ENCODE results near the gene GPC1.
A peak's percentile ranks its signal among the peaks of the same experiment; 100 is the strongest.

GPC1 gene

DNA sequence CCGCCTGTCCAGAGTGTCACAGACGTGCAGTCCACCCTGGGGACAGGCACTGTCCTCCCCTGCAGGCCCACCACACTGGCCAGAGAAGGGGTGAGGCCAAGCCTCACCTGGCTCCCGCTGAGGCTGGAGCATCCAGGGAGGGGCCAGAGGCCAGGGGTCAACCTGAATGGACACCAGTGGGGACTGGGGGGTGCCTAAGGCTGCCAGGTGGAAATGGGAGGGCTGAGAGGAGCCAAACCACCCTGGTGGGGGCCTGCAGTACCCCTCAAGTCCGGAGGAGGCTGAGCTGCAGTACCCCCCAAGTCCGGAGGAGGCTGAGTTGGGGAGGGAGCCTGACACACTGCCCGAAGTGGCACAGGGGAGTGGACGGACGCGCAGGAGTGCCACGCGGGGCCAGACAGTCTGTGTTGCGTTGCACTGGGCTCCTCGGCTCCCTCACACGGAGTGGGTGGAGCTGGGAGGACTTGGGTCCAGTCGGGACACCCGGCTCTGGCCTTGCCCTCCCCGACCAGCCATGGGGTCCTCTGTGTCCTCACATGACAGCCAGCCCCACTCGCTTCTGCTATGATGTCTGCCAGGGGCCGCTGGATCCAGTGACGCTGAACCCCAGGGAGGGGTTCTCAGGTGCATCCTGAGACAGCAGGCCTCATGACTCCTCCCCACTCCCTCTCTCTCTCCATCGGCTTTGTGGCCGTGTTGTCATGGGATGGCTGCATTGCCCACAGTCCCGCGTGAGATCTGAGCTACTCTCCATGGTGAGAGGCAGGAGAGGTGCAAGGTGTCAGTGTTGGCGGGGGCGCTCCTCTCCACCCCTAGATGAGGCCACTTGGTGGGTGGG lies 22.3 kb upstream of the GPC1 start:
- peak in 1 of 5 donors; percentile 5 for DNase-seq

DNA sequence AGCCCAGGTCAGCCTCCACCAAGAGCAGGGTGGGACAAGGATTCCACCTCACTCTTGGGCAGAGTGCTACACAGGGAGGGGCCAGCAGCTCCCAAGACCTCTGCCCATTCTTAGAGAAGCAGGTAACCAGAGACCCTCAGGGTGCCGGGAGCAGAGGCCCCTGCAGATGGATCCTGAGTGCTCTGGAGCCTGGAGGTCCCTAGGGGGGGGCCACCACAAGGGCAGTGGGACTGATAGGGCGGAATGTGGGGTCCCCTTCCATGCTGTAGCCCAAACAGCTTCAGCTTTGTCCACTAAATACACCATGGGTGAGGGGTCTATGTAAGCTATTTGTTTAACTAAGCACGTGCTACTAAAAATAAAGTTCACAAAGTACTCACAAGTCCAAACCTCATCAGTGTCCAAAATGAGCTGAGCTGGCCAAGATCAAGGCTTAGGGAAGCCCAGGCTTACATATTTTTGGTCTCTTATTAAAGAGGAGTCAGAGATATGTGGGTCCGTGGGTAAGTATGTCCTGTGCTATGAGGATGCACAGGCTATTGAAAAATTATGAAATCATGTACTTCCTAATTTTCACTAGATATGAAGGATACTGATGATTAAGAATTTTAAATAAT lies 21.5 kb upstream of the GPC1 start:
- no peak for DNase-seq

DNA sequence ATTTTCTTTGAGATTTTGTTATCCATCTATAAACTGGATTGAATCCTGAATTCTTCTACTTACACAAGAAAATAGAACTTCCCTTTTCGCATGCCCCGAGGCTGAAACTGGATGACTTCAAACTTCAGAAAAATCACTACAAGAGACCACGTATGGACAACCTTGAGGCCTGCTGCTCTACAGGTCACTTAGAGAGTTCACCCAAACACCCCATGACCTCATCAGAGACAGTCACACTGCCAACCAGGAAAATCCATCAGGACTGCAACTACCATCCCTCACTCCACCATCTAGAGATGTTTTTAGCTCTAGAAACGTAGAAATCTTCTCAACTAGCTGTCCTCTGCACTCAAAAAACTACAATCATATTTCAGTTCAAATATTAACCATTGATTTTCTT lies 18.6 kb upstream of the GPC1 start:
- no peak for DNase-seq

DNA sequence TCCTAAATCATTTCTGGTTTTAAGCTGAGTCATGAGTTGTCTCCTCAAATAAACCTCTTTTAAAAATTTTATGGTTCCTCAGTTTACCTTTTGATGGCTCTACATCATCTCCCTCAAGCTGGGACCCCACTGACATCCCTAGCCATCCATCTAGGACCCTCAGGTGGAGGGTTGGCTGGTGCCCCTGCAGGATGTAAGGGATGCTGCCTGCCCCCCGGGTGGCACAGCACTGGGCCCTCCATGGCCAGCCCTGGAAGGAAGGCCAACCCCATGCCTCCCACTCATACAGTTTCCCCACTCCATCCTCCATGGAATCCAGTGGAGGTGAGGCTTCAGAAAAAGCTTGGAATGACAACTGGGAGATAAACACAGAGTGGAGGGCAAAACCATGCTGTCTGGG lies 17.2 kb upstream of the GPC1 start:
- no peak for DNase-seq

DNA sequence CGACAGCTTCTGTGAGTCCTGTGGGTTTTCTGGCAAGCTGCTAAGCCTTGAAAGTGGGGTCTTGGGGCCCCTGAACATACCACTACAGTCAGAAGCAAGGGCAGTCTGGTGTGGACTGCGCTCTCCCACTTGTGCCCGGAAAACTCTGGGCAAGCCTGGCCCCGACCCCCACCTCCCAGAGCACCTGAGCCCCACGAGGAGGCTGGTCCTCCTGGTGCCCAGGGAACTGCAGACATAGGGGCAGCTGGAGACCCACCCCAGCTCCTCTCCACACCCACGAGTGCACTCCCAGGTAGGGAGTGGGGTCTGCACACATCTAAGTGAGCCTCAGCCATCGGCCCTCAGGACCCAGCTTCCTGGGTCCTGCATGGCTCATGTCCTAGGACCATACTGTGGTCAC lies 16.2 kb upstream of the GPC1 start:
- DNase-seq, result peak in 1 of 5 donors; percentile 8

DNA sequence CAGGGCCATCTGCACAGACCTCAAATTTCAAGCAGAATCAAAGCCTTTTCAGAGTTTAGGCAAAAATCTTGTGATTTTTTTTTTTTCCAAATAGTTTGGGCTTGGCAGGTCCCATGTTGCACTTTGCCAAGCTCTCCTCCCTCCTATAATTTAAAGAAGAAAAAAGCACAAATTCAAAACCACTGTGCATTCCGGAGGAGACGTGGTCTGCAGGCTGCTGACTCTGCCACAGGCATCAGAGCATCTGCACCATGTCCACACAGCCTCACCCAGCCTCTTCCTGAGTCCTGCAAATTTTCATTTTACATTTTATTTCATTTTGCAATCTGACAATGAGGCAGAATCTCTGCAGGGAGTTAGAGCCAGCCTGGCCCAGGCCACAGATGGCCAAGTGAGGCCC lies 15.7 kb upstream of the GPC1 start:
- DNase-seq, result no peak

DNA sequence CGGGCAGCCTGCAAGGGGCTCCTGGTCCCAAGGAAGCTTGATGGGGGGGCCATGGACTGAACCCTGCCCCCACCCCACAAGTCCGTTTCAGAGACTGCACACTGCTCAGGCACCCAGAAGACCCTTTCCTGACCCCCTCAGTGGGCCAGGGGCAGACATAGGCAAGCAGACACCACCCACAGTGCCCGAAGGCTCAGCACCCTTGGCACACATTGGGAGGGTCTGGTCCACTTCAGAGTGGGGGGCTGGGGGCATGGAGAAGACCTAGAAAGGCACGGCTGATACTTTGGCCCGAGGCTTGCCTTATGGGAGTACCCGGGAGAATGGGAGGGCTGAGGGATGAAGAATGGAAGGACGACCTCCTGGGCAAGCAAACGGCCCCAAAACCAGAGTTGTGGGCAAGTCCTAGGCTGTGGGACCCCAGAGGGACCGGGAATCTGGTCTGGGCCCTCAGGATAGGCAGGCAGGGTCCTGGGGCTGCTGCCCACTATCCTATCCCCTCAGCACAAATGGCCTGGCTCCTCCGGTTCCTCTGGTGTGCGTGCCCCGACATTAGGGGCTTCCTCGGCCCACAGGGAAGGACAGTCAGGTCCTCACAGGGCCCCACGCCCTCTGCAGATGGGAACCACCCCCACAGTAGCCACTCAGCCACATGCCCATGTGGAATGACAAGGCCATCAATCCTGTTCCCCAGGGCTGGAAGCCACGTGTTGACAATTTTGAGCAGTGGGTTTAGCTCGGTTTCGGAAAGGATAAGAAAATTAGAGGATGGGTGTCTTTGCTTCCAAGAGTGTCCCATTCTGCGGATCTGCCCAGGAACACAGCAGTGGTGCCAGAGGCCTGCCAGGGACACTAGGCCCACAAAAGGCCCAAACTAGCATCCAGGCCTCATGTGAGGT lies 15.0 kb upstream of the GPC1 start:
- peak in 1 of 5 donors; percentile 4 for DNase-seq

DNA sequence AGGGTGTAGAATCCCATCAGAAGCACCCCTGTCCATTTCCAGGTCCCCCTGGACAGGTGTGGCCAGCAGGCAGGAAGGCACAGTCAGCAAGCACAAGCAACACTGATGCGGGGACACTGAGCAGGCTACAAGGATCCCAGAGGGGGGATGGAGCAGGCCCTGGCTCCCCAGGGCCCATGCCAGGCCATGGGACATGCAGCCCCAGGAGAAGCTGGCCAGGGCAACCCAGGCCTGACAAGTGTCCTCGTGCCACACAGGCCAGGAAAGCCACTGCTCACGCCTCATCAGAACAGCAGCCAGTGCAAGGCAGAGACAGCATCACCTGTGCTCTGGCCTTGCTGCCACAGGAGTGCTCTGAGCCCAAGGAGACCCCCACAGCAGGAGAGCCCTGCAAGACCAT lies 14.1 kb upstream of the GPC1 start:
- no peak for DNase-seq

DNA sequence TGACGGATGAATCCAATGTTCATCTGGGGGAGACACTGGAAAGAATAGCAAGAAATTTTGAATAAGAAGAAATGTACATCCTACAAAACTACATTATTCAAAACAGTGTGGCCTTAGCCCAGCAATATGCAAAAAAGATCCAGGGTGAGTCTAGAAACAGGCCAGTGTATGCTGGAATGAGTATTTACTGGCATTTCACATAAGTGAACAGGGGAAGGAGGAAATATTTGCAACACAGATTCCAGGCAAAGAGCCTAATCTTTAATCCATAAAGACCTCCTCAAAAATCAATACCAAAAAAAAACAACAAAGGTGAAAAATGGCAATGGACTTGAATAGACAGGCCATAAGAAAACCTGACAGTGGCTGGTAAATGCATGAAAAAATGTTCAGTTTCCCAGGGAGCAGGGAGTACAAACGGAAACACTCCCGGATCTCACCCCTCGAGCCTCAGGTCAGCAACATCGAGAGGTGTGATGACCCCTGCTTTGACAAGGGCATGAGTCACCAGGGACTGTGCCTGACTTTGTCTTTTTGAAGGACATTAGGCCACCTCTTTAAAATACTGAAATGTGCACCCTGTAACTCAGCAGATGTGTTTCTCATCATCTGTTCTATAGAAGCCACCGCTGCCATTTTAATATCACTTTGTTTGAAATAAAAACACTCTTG lies 12.7 kb upstream of the GPC1 start:
- no peak for DNase-seq

DNA sequence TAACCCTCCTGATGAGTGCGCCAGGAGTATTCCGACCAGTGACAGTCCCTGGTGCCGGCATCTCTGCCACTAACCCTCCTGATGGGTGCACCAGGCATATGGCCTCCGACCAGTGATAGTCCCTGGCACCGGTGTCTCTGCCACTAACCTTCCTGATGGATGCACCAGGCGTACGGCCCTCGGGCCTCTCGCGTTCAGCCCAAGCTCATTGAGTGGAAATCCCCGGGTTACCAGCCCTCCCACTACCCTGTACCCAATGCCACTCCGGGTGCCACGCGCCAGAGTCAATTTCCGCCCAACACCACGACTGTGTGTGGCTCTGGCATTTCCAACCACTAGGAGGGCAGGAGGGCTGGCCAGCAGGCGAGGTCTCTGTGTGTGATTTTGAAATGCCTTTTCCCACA lies 11.7 kb upstream of the GPC1 start:
- peak in 2 of 5 donors; percentile 3 to 7 for DNase-seq

DNA sequence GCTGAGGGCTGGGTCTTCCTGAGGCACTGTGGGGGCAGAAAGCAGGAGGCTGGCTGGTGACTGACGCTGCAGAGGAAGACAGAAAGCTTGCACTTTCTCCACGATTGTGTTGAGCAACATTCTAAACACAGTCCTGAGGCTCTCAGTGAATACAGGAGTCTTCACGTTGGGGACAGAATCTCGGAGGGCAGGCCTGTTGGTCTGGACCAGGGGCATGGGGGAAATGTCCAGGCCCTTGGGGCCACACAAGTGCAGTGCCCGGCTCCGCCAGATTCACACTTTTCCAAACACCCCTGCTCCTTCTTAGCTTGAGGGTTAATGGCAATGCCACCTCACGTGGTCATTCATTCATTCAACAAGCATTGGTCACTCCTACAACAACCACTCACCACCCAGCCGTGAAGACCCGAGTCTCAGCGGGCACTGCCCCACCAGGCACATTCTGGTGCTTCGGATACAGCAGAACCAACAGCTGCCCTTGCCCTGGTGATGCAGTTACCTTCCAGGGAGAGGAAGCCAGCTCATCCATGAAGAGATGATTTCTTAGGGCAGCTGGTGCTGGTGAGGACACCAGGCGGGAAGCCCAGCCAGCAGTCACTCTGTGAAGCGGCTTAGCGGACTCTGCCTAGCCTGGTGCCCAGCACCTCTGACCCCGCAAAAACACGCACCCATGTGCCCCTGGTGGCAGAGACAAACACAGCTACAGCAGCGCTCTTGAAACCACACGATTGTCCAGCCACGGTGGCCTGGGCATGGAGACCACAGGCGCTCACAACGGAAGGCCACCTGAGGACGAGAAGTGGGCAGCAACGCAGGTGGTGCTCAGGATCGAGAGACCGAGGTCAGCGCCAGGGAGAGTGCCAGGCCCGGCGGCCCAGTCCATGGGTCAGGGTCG lies 10.9 kb upstream of the GPC1 start:
- DNase-seq, result peak in 2 of 5 donors; percentile 3 to 6

DNA sequence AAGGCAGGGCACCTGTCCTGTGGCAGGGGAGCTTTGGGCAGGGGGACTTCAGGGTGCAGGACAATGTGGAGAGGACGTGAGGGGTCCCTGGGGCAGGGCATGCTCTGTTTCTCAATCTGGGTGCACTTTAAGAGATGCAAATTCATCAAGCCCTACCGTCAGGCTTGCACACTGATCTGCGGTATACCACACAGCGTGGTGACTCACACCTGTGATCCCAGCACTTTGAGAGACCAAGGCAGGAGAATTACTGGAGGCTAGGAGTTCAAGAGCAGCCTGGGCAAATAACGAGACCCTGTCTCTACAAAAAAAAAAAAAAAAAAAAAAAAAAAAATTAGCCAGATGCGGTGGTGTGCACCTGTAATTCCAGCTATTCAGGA lies 10.2 kb upstream of the GPC1 start:
- no peak for DNase-seq

DNA sequence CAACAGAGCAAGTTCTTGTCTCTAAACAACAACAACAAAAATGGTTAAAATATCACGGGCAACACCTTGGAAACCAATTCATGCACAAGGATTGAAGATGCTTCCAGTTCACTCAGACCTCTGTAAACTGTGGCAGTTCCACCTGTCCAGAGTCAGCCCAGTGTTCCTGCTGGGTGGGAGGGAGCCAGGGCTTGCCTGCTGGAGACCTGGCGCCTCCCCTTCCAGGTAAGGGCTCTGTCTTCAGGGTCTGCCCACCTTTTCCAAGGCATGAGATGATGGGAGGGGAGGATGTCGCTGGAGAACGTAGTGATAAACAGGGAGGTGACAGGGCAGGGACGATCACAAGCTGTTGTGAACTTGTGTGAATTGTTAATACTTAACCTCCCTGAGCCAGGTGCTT lies 9.8 kb upstream of the GPC1 start:
- no peak for DNase-seq

DNA sequence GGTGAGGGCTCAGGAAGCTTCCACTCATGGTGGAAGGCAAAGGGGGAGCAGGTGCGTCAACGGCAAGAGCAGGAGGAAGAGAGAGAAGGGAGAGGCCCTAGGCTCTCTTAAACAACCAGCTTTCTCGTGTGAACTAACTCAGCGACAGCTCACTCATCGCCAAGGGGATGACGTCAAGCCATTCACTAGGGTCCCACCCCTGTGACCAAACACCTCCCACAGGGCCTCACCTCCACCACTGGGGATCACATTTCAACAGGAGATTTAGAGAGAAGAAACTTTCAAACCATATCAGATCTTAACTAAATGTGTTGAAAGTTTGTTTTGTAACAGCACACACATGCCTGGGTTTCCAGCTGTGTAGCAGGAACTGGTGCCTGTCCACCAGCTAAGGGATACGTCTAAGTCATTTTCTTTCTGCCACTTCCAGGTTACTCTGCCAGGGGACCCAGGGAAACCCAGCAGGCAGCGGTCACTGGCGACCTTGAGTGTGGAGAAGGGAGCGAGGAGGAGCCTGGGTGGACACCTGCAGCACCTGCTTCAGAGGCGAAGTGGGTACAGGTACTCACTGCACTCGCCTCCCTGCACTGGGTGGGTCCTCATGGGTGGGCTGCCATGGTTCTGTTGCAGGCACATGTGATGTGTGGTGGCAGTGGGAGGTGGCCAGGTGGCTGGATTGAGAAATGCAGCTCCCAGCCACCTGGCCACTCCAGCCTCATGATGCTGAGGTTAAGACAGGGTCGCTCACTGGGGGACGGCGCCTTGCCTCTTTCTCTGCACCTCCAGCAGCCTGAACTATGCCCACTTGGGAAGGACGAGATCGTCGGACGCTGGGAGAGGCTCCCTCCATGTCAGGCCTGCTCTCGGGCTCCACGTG lies 8.4 kb upstream of the GPC1 start:
- peak in 1 of 5 donors; percentile 6 for DNase-seq

DNA sequence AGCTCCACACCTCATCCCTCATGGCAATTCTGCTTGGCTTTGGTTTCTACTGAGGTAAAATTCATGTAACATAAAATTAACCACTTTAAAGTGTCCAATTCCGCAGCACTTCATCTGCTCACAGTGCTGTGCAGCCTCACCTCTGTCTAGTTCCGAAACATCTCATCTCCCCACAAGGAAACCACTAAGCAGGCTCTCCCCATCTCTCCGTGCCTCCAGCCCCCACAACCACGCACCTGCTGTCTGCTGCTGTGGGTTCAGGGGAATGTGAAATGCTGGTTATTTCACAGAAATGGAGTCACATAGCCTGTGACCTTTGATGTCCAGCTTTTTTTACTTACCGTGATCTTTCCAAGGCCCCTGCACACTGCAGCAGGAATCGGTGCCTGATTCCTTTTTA lies 7.7 kb upstream of the GPC1 start:
- no peak for DNase-seq

DNA sequence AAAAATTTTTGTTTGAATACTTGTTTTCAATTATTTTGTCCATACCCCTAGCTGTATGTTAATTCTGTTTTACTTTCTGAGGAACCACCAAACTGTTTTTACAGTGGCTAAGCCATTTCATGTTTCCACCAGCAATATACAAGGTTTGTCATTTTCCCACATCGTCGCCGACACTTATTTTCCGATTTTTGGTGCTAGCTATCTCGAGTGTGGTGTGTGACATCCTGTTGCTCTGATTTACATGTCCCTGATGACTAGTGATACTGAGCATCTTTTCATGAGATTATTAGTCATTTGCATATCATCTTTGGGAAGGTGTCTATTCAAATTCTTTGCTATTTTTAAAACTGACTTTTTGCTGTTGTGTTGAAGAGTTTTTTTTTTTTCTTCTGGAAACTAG lies 7.2 kb upstream of the GPC1 start:
- DNase-seq, result no peak

DNA sequence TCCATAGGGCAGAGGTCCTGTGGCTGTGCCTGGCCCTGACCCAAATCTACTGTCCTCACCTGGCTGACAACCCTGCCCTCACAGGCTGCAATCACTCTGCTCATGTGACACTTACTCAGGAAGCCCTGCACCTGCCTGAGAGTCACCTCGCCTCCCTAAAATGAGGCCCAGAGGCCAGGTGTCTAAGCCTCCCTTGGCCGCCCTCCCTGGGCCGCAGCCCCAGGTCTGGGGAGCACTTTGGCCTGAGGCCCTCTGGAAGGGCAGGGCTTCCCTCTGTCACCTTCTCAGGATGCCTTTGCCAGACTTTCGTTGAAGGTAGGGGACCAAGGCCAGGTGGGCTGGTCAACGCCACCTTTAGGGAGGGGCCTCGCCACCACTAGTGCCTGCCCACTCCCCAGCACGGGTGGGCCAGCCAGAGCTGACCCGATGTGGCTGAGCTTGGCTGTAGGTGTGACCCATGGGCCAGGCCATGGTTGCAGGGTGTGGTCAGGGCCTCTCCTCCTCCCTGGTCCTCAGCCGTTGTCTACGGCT lies 6.1 kb upstream of the GPC1 start:
- DNase-seq, result peak in 1 of 5 donors; percentile 5

DNA sequence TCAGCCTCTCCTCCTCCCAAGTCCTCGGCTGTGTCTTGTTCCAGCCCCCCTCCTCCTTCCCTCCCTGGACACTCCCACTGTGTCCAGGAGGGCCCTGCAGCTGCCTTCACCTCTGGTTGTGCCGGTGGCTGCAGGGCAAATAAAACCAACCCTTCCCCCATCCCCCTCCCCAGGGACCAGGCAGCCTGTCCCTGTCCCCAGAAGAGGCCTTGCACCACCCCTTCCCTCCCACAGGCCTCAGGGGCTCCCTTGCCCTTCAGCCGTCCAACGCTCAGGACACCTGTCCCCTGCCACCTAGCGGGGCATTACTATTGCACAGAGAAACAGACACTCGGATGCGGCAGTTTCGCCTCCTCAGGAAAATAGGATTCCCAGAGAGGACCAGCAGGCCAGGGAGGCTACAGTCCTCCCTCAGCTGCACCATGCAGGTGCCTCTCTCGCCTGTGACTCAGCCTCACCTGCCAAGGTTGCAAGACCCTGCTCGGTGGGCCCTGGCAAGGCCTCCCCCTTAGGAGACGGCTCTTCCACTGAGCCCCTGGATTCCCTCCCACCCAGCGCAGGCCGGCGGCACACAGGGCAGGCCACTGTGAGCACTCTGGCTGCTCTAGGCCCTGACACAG lies 5.5 kb upstream of the GPC1 start:
- peak in 1 of 5 donors; percentile 10 for DNase-seq

DNA sequence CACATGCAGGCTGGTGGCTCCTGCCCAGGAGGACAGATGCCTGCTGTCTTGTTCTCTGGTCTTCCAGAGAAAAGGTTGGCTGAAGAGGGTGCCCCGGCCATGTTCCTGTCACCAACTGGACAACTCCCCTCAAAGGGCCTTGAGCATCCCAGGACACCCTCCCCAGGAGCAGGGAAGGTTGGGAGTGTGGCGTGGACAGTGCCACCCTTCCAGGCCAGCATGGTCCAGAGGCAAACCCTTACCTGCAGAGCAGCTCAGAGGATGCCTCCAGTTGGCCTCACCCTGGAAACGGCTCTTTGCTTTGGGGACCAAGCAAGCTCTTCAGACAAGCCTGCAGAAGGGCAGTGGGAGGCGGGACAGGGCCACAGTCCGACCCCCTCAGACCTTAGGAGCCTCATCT lies 4.9 kb upstream of the GPC1 start:
- DNase-seq, result peak in 1 of 5 donors; percentile 3

DNA sequence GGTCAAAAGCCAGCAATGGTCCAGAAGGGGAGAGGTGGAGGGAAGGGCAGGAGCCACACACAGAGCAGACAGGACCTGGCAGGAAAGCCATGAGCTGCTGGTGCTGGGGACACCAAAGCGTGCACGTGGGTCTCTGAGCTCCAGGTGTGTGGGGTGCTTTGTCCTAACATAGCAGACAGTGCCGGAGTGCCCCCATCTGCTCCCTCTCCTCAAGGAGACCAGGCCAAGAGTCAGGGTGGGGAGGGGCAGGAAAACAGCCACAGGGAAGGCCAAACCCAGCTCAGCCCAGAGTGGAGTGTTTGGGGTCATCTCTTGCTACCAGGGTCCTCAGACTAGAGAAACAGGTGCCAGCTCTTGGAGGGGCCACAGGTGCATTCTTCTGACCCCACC lies 4.2 kb upstream of the GPC1 start:
- peak in 1 of 5 donors; percentile 9 for DNase-seq

All from T-helper 1 cell (primary cell).